ENCODE measurements around the gene MYBPC1.
A peak's percentile ranks its signal among the peaks of the same experiment; 100 is the strongest.
"Not testable (repeated sequence)": the region's sequence is repeated elsewhere in the genome, so short reads cannot be mapped to it uniquely, and the experiment has no call there.

The MYBPC1 gene

GRCh38 chr12:101607894-101608293 is 13.1 kb downstream of the MYBPC1 start:
- DNase-seq, result no peak

GRCh38 chr12:101608301-101609133 is 13.7 kb downstream of the MYBPC1 start:
- DNase-seq, result no peak

- DNase-seq, result no peak
Observed at GRCh38 chr12:101609198-101609597, 14.4 kb downstream of the MYBPC1 start.

- no peak for DNase-seq
Observed at GRCh38 chr12:101612160-101612916, 17.6 kb downstream of the MYBPC1 start.

GRCh38 chr12:101616027-101616494 is 21.3 kb downstream of the MYBPC1 start:
- no peak for DNase-seq

- DNase-seq, result no peak
Observed at GRCh38 chr12:101619026-101619786, 24.4 kb downstream of the MYBPC1 start.

GRCh38 chr12:101619858-101620761 is 25.3 kb downstream of the MYBPC1 start:
- DNase-seq, result no peak

GRCh38 chr12:101620762-101621133 is 26.0 kb downstream of the MYBPC1 start:
- DNase-seq, result no peak

GRCh38 chr12:101628676-101629075 is 33.9 kb downstream of the MYBPC1 start:
- no peak for DNase-seq

GRCh38 chr12:101634724-101635123 is 40.0 kb downstream of the MYBPC1 start:
- DNase-seq, result no peak

- no peak for DNase-seq
Observed at GRCh38 chr12:101637936-101638335, 43.2 kb downstream of the MYBPC1 start.

- peak; percentile 38 for DNase-seq
Observed at GRCh38 chr12:101642115-101643067, 47.6 kb downstream of the MYBPC1 start.

GRCh38 chr12:101647711-101648110 is 52.9 kb downstream of the MYBPC1 start:
- no peak for DNase-seq

GRCh38 chr12:101648195-101648594 is 53.4 kb downstream of the MYBPC1 start:
- no peak for DNase-seq

GRCh38 chr12:101650346-101651117 is 55.8 kb downstream of the MYBPC1 start:
- DNase-seq, result no peak

- DNase-seq, result no peak
Observed at GRCh38 chr12:101653030-101653429, 58.3 kb downstream of the MYBPC1 start.

- DNase-seq, result no peak
Observed at GRCh38 chr12:101653503-101653902, 58.7 kb downstream of the MYBPC1 start.

- no peak for DNase-seq
Observed at GRCh38 chr12:101654442-101654841, 59.7 kb downstream of the MYBPC1 start.

- DNase-seq, result no peak
Observed at GRCh38 chr12:101655393-101655792, 60.6 kb downstream of the MYBPC1 start.

GRCh38 chr12:101660662-101661061 is 65.9 kb downstream of the MYBPC1 start:
- not testable (repeated sequence) for DNase-seq

Data from NCI-H2171 (cell line).